IMR-90 (cell line): ENCODE data around the gene NRIP2. TPM values are rescaled to one million over a fixed set of nuclear protein-coding genes. Genes with fewer than 3 reads are reported as not detected.

ENCODE experiments used
- ATAC-seq: fragments of 200-7000 bp; cut with Tn5 transposase; 2 replicates; pipeline ENCODE4 v1.9.1; 2020; ENCODE audit warnings: low read depth, mild to moderate bottlenecking, moderate library complexity
- BruUV-seq: library from RNA; stranded (reverse); fragments of 400-500 nt; replicated peaks from 2 replicates; lab custom pipeline; 2021; lab: Mats Ljungman, UMichigan
- CTCF ChIA-PET: fragments of 300-600 bp; formaldehyde crosslinking; extraction: SDS; loops from one replicate; lab custom pipeline; 2021; ENCODE audit warnings: antibody characterized with exemption; lab: Yijun Ruan, JAX
- POLR2A ChIA-PET: fragments of 300-600 bp; sonication (Branson Sonifier 250); formaldehyde crosslinking; loops from one replicate; lab custom pipeline; 2022; ENCODE audit warnings: antibody characterized with exemption; ENCODE audit not compliant: unreplicated experiment; lab: Charles Lee
- DNase-seq: peaks from one replicate; pipeline ENCODE4 v3.0.0; 2013
- H2AFZ ChIP-seq: replicated peaks from 2 replicates; pipeline ENCODE3; 2013; ENCODE audit warnings: low read length, mild to moderate bottlenecking; ENCODE audit not compliant: poor library complexity
- H2AK5ac ChIP-seq: 2 replicates; pipeline ENCODE4 v1.6.1; 2013; ENCODE audit warnings: low read depth, low read length, inconsistent platforms
- H2AK9ac ChIP-seq: replicated peaks from 2 replicates; pipeline ENCODE3; 2013; ENCODE audit warnings: mild to moderate bottlenecking, low read depth, low read length, moderate library complexity; ENCODE audit not compliant: poor library complexity
- H2BK120ac ChIP-seq: 2 replicates; pipeline ENCODE4 v1.6.1; 2013; ENCODE audit warnings: low read depth, low read length, inconsistent platforms
- H2BK15ac ChIP-seq: 3 replicates; pipeline ENCODE4 v1.6.1; 2013; ENCODE audit warnings: low read depth, low read length, inconsistent platforms
- H2BK20ac ChIP-seq: 2 replicates; pipeline ENCODE4 v1.6.1; 2013; ENCODE audit warnings: low read depth, mild to moderate bottlenecking, inconsistent platforms, low read length, moderate library complexity
- H2BK5ac ChIP-seq: 2 replicates; pipeline ENCODE4 v1.6.1; 2013; ENCODE audit warnings: mild to moderate bottlenecking, low read depth, low read length, inconsistent platforms; ENCODE audit not compliant: poor library complexity, severe bottlenecking
- H3K14ac ChIP-seq: replicated peaks from 2 replicates; pipeline ENCODE4 v1.6.1; 2013; ENCODE audit warnings: low read depth, low read length, inconsistent platforms
- H3K18ac ChIP-seq: 2 replicates; pipeline ENCODE4 v1.6.1; 2013; ENCODE audit warnings: low read depth, low read length, control low read depth
- H3K23ac ChIP-seq: 2 replicates; pipeline ENCODE4 v1.6.1; 2013; ENCODE audit warnings: low read depth, low read length, inconsistent platforms
- H3K27ac ChIP-seq: 2 replicates; pipeline ENCODE4 v1.5.1; 2013; ENCODE audit warnings: mild to moderate bottlenecking, control low read depth, low read length; ENCODE audit not compliant: insufficient read depth
- H3K27me3 ChIP-seq: 2 replicates; pipeline ENCODE4 v1.6.1; 2013; ENCODE audit warnings: low read length; ENCODE audit not compliant: control insufficient read depth, insufficient read depth
- H3K36me3 ChIP-seq: 2 replicates; pipeline ENCODE4 v1.6.1; 2013; ENCODE audit warnings: low read length, mixed read lengths; ENCODE audit not compliant: control insufficient read depth, insufficient read depth
- H3K4ac ChIP-seq: 2 replicates; pipeline ENCODE4 v1.6.1; 2013; ENCODE audit warnings: low read depth, low read length, inconsistent platforms
- H3K4me1 ChIP-seq: 2 replicates; pipeline ENCODE4 v1.6.1; 2013; ENCODE audit warnings: low read length, mixed read lengths; ENCODE audit not compliant: control insufficient read depth, insufficient read depth
- H3K4me2 ChIP-seq: 2 replicates; pipeline ENCODE4 v1.6.1; 2013; ENCODE audit warnings: low read depth, mild to moderate bottlenecking, control low read depth, low read length, moderate library complexity
- H3K4me3 ChIP-seq: 2 replicates; pipeline ENCODE4 v1.5.1; 2013; ENCODE audit warnings: low read depth, mild to moderate bottlenecking, control low read depth, low read length, moderate library complexity; ENCODE audit not compliant: insufficient read depth
- H3K56ac ChIP-seq: 2 replicates; pipeline ENCODE4 v1.6.1; 2013; ENCODE audit warnings: low read length, inconsistent platforms; ENCODE audit not compliant: insufficient read depth; ENCODE audit errors: extremely low read depth
- H3K79me1 ChIP-seq, 2 experiments: 2 replicates each; pipeline ENCODE4 v1.6.1; 2013; ENCODE audit warnings: low read length in 2 of 2, inconsistent platforms in 1 of 2, low read depth in 1 of 2
- H3K9ac ChIP-seq: 2 replicates; pipeline ENCODE4 v1.6.1; 2013; ENCODE audit warnings: low read depth, low read length, control low read depth
- H3K9me1 ChIP-seq: 2 replicates; pipeline ENCODE4 v1.6.1; 2013; ENCODE audit warnings: low read length, inconsistent platforms; ENCODE audit not compliant: insufficient read depth
- H3K9me3 ChIP-seq: 2 replicates; pipeline ENCODE4 v1.6.1; 2013; ENCODE audit warnings: low read length; ENCODE audit not compliant: control insufficient read depth, insufficient read depth
- H4K20me1 ChIP-seq: 2 replicates; pipeline ENCODE4 v1.6.1; 2013; ENCODE audit warnings: low read length, inconsistent platforms; ENCODE audit not compliant: insufficient read depth
- H4K5ac ChIP-seq: 2 replicates; pipeline ENCODE4 v1.6.1; 2013; ENCODE audit warnings: mild to moderate bottlenecking, low read depth, low read length, control low read depth
- H4K8ac ChIP-seq, 2 experiments: 2 replicates each; pipeline ENCODE4 v1.6.1; 2013; ENCODE audit warnings: low read depth in 2 of 2, low read length in 2 of 2, control low read depth in 1 of 2, inconsistent platforms in 1 of 2
- H4K91ac ChIP-seq: 2 replicates; pipeline ENCODE4 v1.6.1; 2013; ENCODE audit warnings: low read depth, low read length, inconsistent platforms; ENCODE audit not compliant: insufficient read depth
- BHLHE40 ChIP-seq: fragments of 150-350 bp; IDR thresholded peaks from 2 replicates; pipeline ENCODE4 v1.6.1; 2016; ENCODE audit warnings: mild to moderate bottlenecking, low read depth, low read length
- CEBPB ChIP-seq: IDR thresholded peaks from 2 replicates; pipeline ENCODE4 v1.6.1; 2012; ENCODE audit warnings: low read depth, low read length, improper control_type of control experiment
- CTCF ChIP-seq: conservative IDR thresholded peaks from 2 replicates; pipeline ENCODE4 v1.5.1; 2012; ENCODE audit warnings: mild to moderate bottlenecking, low read depth, low read length, improper control_type of control experiment
- ELK1 ChIP-seq: fragments of 150-350 bp; IDR thresholded peaks from 2 replicates; pipeline ENCODE4 v1.6.1; 2016; ENCODE audit warnings: low read depth, mild to moderate bottlenecking, low read length, moderate library complexity, borderline replicate concordance
- FOS ChIP-seq: fragments of 150-350 bp; IDR thresholded peaks from 2 replicates; pipeline ENCODE4 v1.6.1; 2016; ENCODE audit warnings: low read depth, low read length
- MAFK ChIP-seq: IDR thresholded peaks from 2 replicates; pipeline ENCODE4 v1.6.1; 2012; ENCODE audit warnings: low read depth, low read length, improper control_type of control experiment
- MAZ ChIP-seq: IDR thresholded peaks from 2 replicates; pipeline ENCODE4 v1.6.1; 2012; ENCODE audit warnings: low read depth, mild to moderate bottlenecking, low read length, improper control_type of control experiment, moderate library complexity, borderline replicate concordance
- MXI1 ChIP-seq: IDR thresholded peaks from 2 replicates; pipeline ENCODE4 v1.6.1; 2012; ENCODE audit warnings: low read depth, mild to moderate bottlenecking, low read length, moderate library complexity, borderline replicate concordance
- POLR2A ChIP-seq: IDR thresholded peaks from 2 replicates; pipeline ENCODE4 v1.6.1; 2012; ENCODE audit warnings: mild to moderate bottlenecking, low read depth, low read length
- RAD21 ChIP-seq: IDR thresholded peaks from 2 replicates; pipeline ENCODE4 v1.6.1; 2012; ENCODE audit warnings: low read length, improper control_type of control experiment
- RCOR1 ChIP-seq: IDR thresholded peaks from 2 replicates; pipeline ENCODE4 v1.6.1; 2012; ENCODE audit warnings: mild to moderate bottlenecking, low read length, improper control_type of control experiment; ENCODE audit not compliant: insufficient replicate concordance
- RFX5 ChIP-seq: IDR thresholded peaks from 2 replicates; pipeline ENCODE4 v1.8.0; 2012; ENCODE audit warnings: low read depth, mild to moderate bottlenecking, low read length, moderate library complexity
- SMC3 ChIP-seq: fragments of 150-350 bp; IDR thresholded peaks from 2 replicates; pipeline ENCODE4 v1.6.1; 2016; ENCODE audit warnings: low read depth, mild to moderate bottlenecking, antibody characterized with exemption, low read length, moderate library complexity
- USF2 ChIP-seq: fragments of 150-350 bp; IDR thresholded peaks from 2 replicates; pipeline ENCODE4 v1.6.1; 2017; ENCODE audit warnings: mild to moderate bottlenecking, antibody characterized with exemption, low read length, low read depth
- WGBS, 2 experiments: methylation state at CpG; one replicate each; pipeline versions ENCODE4 v1.1.5 to v1.1.7; 2013; ENCODE audit warnings: missing lambda C conversion rate in 2 of 2; ENCODE audit not compliant: insufficient read length in 1 of 2; ENCODE audit errors: extremely low coverage in 2 of 2; 5-methylcytosine and 5-hydroxymethylcytosine counted together
- dilution Hi-C: fragments of 300-500 bp; cut with HindIII; formaldehyde crosslinking; loops from one replicate; pipeline ENCODE4 v1.14.3; 2018; ENCODE audit warnings: low sequenced_read_pairs; ENCODE audit not compliant: unreplicated experiment
- in situ Hi-C: fragments of 300-500 bp; cut with MboI; formaldehyde crosslinking; loops from 3 replicates; pipeline ENCODE4 v1.14.3; 2019; ENCODE audit warnings: low sequenced_read_pairs, inconsistent platforms, mixed read lengths
- intact Hi-C: fragments of 100-400 bp; cut with micrococcal nuclease; formaldehyde crosslinking; loops from 2 replicates; pipeline ENCODE4 v1.10.0; 2022
- polyA plus RNA-seq, 3 experiments: library from polyadenylated mRNA; depleted of rRNA; stranded (reverse); fragments of >200 nt; gene quantifications; 2 replicates each; pipeline ENCODE4 v1.2.3, GENCODE V29; 2012; ENCODE audit warnings: low replicate concordance in 1 of 3
- total RNA-seq: library from RNA; depleted of rRNA; stranded (reverse); fragments of >200 nt; gene quantifications from 2 replicates; pipeline ENCODE4 v1.2.3, GENCODE V29; 2012

Gene NRIP2
- total and polyA plus RNA-seq, 2 of the 4 experiments (the other 2 are of a cell fraction), result 0.18 to 0.27 TPM

GRCh38 chr12:2864198-2864597 is 29.4 kb upstream of the NRIP2 start:
- no TSS peak for BruUV-seq
- no peak overlapping the region for H3K4me2 ChIP-seq
- H3K9ac ChIP-seq, result no peak overlapping the region
- peaks cover 7% of the 10 kb centered on the region for H3K4me1 ChIP-seq
- no peak overlapping the region for H2AFZ ChIP-seq
- in situ Hi-C loops (no loop called here), dilution Hi-C loops (no loop called here), intact Hi-C loops (no loop called here)
- no peak for DNase-seq
- peaks cover 3 to 27% of the 10 kb centered on the region in 2 experiments; a peak in 3 of 4 replicates for H3K79me1 ChIP-seq
- no peak overlapping the region for H3K18ac ChIP-seq
- no peak for ATAC-seq
- no peaks in the 10 kb centered on the region for H4K20me1 ChIP-seq
- TF ChIP-seq POLR2A, result no peak
- TF ChIP-seq RFX5, result no peak
- TF ChIP-seq CTCF, result no peak
- no peak for TF ChIP-seq MXI1
- no peak for TF ChIP-seq RAD21
- TF ChIP-seq RCOR1, result no peak
- TF ChIP-seq SMC3, result no peak
- no peak for TF ChIP-seq MAFK
- no peak for TF ChIP-seq BHLHE40
- no peak for TF ChIP-seq CEBPB
- TF ChIP-seq ELK1, result no peak
- TF ChIP-seq USF2, result no peak
- no peak for TF ChIP-seq MAZ
- no peak for TF ChIP-seq FOS
- H3K4ac ChIP-seq, result no peak overlapping the region
- no peak overlapping the region for H2BK5ac ChIP-seq
- H3K9me3 ChIP-seq, result no peaks in the 10 kb centered on the region
- peaks cover 9% of the 10 kb centered on the region for H3K9me1 ChIP-seq
- H4K5ac ChIP-seq, result no peak overlapping the region
- H2AK5ac ChIP-seq, result no peak overlapping the region
- no peak overlapping the region for H2BK120ac ChIP-seq
- ChIA-PET CTCF (interaction anchor here (0.6 to 1.6 kb wide), 2 partner anchors 10 to 108 kb away, joined by 3 to 6 read pairs; no protein-coding TSS in a partner anchor), POLR2A (no interaction called here)
- no peak overlapping the region for H3K27ac ChIP-seq
- no peak overlapping the region for H2BK15ac ChIP-seq
- no peak overlapping the region for H4K8ac ChIP-seq
- H3K14ac ChIP-seq, result no peak overlapping the region
- H3K36me3 ChIP-seq, result peaks cover 25% of the 10 kb centered on the region
- no peak overlapping the region for H3K23ac ChIP-seq
- no peak overlapping the region for H3K4me3 ChIP-seq
- WGBS, 2 experiments, result 100% methylated on average over 5 of the region's 9 CpGs; no CpG with 5 or more reads in 1 of the 2 experiments
- no peak overlapping the region for H2AK9ac ChIP-seq
- H3K56ac ChIP-seq, result no peak overlapping the region
- no peaks in the 10 kb centered on the region for H3K27me3 ChIP-seq
- no peak overlapping the region for H2BK20ac ChIP-seq
- no peak overlapping the region for H4K91ac ChIP-seq
